ENCODE measurements around the gene TARBP1.

- TF ChIP-seq CTCF (IDR thresholded peaks at IDR 0.05) (no peak), EP300 (IDR thresholded peaks at IDR 0.05) (no peak)
Measured at GRCh38 chr1:234408757-234409156, 70.2 kb downstream of the TARBP1 start.
